Mammary epithelial cell (primary cell): ENCODE results near the gene SLC4A4.

Experiments
- EZH2 ChIP-seq: IDR thresholded peaks from 2 replicates; pipeline ENCODE4 v1.6.1; 2012; ENCODE audit warnings: low read length, inconsistent platforms, borderline replicate concordance
- TF ChIP-seq, protein P1 (sequence below), 2 donors: IDR thresholded peaks in 1 of 2; conservative IDR thresholded peaks in 1 of 2; 2 replicates each; pipeline ENCODE4 v1.5.1; 2011 to 2012; ENCODE audit warnings: inconsistent platforms in 2 of 2, low read length in 2 of 2, mild to moderate bottlenecking in 2 of 2, control low read depth in 1 of 2, low read depth in 1 of 2; ENCODE audit not compliant: insufficient read depth in 1 of 2; ENCODE audit errors: extremely low read depth in 1 of 2

DNA sequence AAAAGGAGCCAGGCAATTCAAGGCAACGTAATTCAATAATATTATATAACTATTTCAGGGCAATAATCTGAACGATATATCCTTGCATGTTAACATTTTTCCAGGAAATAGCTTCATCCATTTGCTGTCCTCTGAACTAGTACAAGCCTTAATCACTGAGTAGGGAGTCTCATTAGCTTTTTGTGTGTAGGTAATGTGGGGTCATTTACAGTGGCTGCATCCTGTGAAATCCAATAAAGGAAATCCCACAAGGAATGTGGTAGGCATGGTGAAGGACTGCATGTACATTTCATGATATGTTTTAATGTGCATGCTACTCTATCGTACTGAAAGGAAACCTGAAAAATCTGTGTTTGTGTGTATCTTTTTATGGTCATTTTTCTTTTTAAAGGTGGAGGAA, 103.5 kb downstream of the SLC4A4 start:
- TF ChIP-seq, protein P1, sequence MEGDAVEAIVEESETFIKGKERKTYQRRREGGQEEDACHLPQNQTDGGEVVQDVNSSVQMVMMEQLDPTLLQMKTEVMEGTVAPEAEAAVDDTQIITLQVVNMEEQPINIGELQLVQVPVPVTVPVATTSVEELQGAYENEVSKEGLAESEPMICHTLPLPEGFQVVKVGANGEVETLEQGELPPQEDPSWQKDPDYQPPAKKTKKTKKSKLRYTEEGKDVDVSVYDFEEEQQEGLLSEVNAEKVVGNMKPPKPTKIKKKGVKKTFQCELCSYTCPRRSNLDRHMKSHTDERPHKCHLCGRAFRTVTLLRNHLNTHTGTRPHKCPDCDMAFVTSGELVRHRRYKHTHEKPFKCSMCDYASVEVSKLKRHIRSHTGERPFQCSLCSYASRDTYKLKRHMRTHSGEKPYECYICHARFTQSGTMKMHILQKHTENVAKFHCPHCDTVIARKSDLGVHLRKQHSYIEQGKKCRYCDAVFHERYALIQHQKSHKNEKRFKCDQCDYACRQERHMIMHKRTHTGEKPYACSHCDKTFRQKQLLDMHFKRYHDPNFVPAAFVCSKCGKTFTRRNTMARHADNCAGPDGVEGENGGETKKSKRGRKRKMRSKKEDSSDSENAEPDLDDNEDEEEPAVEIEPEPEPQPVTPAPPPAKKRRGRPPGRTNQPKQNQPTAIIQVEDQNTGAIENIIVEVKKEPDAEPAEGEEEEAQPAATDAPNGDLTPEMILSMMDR (conservative IDR thresholded peaks at IDR 0.05 in 1 of 2, IDR thresholded peaks at IDR 0.05 in 1 of 2; ENCODE audit: extremely low read depth in 1 of 2, insufficient read depth in 1 of 2, low read depth in 1 of 2, low read length in 2 of 2), result no peak
- TF ChIP-seq EZH2, result no peak
